DMS53 treated with DMSO at 0.1 percent for 48 hours (cell line): Measurements from ENCODE around the gene ATP13A3.

Experiments
- DNase-seq: peaks from one replicate; lab custom pipeline; 2025; ENCODE audit not compliant: unreplicated experiment; lab: John Stamatoyannopoulos, UW

ATP13A3 gene

DNA sequence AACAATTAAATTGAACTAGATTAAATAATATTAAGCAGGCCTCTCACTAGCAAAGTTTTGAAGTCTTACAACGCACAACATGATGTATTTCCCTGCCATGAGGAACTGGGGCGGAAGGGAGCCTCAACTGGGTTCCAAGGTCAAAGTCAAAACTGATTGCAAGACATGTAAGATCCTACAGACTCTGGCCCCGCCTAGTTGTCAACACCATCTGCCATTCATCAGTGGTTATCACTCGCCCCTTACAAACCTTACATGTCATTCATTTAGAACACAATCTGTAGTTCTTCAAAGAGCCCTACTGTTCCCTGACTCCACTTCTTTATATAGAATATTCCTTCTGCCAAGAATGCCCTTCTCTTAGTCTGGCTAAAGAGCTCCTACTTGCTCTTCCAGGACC is 10.0 kb downstream of the ATP13A3 start:
- DNase-seq: no peak

DNA sequence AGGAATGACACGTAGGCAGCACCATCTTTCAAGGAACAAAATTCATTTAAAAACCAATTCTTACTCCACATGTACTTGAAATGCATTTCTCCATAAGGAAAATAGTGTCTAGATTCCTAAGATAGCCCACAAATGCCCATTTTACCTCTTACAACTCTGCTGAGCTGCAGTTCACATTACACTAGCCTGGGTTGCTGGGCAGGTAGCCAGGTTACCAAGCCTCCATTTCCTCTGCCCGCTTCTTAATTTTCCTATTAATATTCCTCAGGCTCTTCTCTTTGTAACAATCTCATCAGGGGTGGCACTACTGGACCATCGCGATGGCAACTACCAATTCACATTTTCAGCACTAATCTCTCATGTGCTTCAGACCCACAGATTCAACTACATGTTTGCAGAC is 10.8 kb downstream of the ATP13A3 start:
- no peak for DNase-seq

DNA sequence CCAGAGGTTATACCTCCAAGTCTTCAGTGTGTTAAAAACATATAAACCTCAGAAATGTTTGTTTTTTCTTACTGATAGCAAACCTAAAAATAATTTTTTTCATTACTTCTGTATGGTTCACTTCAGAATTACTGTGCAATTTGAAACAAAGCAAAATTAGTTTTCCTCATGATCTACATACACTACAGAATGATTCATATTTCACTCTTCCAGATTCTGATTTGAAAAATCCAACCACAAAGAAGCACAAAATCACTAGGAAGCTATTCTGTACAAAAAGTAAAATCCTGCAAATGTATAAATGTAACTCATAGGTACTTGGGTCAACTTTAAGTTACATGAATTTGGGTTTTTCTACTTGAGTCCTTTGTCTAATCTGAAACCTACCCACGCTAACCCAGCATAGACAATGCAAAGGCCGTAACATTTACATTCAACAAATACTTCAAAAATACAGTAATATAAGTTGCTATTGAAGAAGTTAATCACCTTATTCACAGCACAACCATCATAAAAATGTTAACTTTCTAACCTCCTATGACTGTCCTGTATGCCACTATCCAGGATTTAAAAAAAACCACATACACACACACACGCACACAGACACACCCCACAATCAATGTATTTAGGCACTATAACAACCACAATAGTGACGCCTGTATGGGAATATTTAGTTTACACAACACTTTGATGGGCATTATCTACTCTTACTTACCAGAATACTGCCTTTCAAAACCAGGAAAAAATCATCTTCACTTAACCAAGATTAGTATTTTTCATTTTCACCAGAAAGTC is 11.5 kb downstream of the ATP13A3 start:
- DNase-seq: no peak

DNA sequence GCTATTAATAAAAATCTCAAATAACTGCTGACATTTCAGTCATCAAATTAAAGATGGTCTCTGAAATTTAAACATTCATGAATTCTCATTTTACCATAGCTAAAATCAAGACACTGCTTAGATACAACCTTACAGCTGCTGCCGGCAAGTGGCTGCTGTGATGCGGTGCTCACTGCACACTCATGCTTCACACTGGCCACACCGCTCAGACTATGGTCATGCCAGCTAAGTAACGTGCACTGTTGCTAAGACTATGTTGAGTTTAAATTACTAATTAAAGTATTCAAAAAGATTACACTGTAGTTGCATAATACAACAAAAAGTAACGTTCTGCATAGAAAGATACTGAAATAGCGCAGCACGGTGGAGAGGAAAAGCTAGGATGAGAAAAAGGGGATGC is 12.1 kb downstream of the ATP13A3 start:
- no peak for DNase-seq

DNA sequence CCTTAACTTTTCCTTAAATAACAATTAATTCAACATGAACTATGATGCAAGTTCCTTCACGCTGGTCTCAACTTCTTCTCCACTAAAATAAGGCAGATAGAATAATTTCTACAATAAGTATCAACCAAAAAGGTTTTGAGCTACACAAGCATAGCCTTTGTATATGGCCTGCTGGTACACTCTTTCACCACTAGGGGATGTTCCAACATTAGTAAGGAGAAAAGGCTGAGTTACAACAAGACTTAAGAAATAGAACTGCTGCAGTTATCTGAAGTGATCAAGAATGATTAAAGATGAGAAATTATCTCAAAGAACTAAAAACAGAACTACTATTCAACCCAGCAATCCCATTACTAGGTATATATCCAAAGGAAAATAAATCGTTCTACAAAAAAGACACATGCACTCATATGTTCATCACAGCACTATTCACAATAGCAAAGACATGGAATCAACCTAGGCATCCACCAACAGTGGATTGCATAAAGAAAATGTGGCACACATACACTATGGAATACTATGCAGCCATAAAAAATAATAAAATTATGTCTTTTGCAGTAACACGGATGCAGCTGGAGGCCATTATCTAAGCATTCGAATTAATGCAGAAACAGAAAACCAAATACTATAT is 14.4 kb downstream of the ATP13A3 start:
- DNase-seq: peak; percentile 54

DNA sequence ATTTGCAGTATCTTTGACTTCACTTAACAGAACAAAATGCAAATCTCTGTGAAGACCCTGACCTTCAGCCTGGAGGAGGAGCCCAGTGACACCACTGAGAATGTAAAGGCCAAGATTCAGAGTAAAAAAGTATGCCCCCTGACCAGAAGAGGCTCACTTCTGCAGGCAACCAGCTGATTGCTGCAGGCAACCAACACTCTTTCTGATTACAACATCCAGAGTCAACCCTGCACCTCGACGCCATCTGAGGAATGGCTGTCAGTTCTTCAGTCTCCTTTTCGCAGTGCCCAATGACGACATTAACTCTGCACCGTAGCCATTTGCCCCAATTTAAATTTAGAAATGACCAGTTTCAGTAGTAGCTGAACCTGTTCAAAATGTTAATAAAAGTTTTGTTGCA is 14.9 kb downstream of the ATP13A3 start:
- DNase-seq: no peak

DNA sequence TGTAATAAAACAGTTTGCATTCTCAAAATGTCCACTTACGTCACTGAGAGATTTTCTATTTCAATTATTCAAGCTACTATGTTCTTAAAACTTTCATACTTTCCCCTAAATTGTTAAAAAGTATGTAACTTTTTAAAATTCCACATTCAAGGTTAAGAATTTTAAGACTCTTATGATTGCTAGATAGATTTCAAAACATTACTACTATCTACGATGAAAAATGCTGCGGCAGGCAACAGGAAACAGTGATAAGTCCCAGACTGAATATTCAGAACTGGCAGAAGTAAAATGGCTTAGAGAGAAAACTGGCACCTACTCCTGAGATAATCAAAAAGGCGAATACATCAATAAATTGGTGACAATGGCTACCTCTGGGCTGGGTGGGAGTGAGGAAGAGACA is 16.2 kb downstream of the ATP13A3 start:
- DNase-seq: no peak

DNA sequence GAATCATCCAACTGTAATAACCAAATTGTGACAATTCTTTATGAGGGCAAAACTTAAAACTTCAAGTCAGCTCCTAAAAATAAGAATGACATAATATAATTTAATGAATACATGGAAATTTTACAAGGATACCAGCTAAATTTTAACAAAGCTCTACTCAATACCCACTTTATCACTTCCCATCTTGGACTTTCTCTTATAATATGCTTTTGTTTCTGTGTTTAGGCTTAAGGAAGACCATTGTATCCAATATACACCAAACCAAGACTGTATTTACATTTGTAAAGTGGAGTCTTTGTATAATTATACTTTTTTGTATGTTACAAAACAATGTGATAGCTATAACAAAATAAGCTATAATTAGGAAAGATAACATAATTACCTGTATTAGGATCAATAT is 16.8 kb downstream of the ATP13A3 start:
- DNase-seq: no peak

DNA sequence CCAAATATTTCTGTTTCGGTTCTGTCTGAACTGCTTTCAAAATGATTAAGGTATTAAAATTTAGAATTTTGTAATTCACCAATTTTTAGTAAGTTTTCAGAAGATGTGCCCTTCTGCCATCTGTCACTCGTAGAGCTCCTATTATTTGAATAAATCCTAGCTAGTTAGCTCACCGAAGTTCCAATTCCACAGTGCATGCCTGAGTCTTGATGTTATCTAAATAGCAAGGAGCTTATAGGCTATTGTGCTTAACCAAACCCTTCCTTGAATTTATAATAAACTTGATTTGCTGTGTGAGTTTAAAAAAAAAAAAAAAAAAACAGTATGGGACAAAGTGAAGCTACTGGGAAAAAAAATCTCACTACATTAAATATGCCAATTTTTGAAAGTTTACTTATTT is 18.7 kb downstream of the ATP13A3 start:
- DNase-seq: no peak

DNA sequence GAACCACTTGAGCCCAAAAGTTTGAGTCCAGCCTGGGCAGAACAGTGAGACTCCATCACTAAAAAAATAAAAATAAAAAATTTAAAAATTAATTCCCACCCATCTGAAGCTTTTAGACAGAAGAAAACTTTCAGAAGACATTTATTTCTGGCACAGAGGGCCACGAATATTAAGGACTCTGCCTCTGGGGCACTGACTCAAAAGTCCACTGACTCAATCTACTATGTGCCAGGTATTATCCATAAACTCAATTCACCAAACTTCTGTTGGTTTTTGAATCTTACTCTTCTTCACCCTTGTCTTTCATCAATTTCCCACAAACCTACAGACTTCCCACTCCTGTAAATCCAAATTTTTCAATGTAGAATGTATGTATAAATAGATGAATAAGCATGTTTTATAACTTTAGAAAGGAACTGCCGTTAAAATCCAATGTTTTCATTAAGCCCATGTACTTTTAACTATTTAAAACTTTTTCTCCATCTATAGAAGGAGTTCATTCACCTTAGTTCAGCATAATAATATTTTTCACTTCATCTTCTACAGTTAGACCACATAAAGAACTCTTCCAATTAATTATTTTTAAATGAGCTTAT is 19.9 kb downstream of the ATP13A3 start:
- no peak for DNase-seq

DNA sequence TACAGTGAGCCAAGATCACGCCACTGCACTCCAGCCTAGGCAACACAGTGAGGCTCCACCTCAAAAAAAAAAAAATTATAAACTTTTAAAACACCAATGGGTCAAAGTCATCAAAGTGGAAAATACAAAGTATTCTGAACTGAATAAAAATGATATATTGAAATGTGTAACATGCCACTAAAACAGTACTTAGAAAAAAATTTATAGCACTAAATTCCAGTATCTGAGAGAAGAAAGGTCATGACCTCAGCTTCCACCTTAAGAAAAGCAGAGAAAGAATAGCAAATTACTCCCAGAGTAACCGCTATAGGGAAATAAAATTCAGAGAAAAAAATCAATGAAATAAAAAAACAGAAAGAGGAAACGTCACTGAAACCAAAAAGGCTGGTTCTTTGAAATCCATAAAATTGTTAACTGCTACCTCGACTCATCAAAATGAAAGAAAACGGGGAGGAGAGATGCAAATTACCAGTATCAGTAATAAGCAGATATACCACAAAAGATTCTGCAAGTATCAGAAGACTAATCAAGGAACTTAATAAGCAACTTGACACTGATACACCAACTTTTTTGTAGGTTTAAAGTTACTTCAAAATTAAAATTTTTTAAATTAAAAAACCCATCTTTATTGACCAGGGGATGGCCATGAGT is 20.8 kb downstream of the ATP13A3 start:
- DNase-seq: no peak

DNA sequence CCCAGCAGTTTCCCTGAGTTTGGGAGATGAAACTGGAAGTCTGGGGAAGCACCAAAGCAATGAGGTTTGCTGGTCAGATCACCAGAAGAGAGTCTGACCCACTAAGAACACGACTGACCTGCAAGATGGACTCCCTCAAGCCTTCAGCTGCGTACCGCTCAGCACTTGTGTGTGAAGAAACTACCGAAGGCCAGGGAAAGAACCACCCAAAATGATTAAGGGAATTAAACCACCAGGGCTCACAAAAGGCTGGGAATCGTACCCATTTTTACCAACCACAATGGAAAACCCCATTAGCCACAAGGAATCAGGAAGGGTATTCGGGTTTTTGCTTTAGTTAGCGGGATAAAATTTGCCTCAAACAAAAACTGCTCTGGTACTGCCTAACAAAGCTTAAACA is 21.6 kb downstream of the ATP13A3 start:
- DNase-seq: no peak

DNA sequence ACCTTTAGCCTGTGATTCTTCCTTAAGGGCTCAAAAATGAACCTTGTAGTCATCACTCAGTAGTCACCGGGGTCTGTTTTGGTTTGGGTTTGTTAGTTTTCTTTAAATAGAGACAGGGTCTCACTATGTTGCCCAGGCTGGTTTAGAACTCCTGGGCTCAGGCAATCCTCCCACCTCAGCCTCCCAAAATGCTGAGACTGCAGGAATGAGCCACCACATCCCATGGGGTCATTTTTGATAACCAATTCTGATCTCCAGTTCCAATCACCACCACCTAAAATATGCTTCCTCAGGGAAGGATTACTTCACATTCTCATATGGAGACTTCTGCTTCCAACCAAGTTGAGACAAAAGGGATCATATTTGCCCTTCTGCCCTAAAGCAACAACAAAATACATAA is 22.1 kb downstream of the ATP13A3 start:
- DNase-seq: no peak

DNA sequence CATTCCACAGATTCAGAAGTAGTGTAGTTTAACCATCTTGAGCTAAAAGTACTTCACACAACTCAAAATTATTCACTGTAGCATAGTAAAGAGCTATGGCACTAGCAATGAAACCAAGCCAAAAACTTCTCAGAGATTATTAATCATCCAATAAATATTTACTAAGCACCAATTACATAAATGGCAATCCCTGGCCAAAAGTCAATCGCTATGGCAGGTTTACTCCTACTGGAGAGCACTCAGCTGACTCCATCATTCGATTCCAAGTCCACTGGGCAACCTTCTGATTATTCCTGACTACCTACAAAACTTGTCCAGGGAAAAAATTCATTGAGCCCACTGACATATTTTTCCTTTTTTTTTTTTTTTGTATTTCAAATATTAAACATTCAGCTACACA is 23.9 kb downstream of the ATP13A3 start:
- DNase-seq: no peak

DNA sequence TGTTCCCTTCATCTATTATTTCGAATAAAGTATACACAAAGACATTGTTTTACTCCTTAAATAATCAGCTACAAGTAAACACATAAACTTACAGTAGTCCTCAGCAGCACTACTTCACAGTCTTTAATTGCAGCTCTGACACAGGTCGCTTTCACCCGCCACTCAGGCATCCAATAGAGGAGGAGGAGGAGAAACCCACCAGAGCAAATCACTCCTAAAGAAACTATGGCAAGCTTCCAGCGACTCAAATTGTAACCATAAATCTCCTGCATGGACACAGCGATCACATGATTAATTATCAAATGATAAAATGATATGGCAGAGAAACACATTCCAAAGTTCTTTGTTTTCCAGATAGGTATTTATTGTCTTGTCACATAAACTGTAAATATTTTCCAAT is 26.2 kb downstream of the ATP13A3 start:
- no peak for DNase-seq

DNA sequence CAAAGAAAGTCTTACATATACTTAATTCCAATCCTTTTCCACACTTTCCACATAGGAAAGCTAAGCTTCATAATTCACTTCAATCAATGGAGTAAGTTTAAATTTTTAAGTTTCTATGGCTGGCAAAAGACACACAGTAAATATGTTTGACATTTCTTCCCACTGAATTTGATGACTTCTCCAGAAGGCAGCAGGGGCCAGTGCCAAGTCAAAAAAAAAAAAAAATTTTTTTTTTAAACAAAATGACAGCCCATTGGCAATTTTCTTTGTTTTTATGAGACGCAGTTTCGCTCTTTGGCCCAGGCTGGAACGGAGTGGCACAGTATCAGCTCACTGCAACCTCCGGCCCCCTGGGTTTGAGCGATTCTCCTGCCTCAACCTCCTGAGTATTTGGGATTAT is 28.7 kb downstream of the ATP13A3 start:
- DNase-seq: no peak

DNA sequence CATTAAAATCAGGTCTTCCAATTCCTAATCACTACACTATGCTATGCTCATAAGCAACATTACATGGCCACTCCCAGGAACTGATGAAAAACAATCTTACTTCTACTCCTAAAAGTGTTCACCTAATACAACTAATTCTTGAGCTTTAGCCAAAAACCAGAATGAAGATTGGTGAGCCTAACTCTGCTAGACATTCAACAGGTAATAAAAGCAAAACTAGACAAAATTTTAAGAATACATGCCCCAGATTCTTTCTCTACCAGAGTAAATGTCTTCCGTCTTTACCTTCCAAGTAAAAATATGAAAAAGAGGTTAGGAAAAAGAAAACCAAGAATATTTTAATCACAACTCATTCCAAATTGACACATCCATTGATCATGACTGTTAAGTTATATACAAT is 31.3 kb downstream of the ATP13A3 start:
- DNase-seq: no peak

DNA sequence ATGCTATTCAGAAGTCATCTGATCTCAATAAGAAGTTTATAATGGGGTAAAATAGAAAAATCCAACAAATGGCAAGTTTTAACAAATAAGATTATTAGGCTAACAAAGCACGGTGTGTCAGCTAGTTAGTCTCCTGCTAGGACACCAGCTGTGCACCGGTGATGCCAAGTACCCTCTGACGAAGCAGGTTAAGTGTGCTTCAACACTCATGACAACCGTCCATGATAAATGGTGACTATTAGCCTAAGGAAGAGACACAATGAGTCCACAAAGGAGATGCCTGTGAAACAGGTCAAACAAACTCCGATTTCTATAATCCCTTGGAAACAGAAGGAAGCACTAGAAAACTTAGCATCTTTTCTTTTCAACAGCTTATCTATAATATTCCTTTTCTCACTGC is 36.5 kb downstream of the ATP13A3 start:
- DNase-seq: peak; percentile 89

DNA sequence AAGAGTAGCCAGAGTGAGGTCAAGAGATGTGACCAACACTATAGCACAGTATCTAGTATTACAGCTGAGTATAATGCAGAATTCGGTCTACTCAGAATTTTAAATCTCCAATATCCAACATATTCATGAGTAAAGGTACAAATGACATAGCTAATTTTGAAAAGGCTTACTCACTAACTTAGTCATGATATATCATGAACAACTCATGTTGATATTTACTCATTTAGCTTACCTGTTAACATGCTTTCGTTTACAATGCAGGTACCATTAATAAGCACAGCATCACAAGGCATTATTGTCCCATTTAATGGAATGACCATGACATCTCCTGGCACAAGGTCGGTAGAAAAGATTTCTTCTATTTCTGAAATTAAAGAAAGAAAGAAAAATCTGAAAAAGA is 36.9 kb downstream of the ATP13A3 start:
- no peak for DNase-seq

DNA sequence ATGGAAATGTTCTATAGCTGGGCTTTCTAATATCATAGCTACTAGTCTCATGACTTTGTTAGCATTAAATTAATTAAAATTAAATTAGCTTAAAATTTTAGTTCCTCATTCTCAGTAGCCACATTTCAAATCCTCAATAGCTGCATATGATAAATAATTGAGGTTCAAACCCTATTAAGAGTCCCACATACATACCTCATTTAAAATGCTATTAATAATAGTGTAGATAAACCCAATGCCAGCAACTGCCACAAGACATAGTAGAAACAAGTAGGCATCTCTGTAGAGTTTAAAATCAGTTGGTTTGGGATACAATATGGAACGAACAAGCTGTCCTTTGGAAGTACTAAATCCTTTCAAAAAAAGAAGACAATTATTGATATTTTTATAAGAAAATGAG is 39.1 kb downstream of the ATP13A3 start:
- DNase-seq: no peak

DNA sequence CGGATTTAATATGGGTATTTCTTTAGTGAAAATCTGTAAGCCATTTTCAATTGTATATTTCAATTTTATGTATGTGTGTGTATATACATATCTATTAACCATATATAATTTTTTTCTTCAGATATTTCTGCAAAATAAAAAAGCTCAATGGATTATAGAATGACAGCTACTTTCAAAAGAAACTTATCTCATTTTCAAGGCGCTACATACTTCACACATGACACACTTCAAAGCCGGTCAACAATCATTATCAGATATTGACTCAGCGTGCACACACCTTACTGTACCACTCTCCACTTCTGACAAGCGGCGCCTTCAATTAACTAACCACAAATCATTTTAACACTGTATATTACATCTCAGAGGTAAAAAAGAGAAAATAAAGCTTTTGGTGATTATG is 39.6 kb downstream of the ATP13A3 start:
- peak; percentile 59 for DNase-seq

DNA sequence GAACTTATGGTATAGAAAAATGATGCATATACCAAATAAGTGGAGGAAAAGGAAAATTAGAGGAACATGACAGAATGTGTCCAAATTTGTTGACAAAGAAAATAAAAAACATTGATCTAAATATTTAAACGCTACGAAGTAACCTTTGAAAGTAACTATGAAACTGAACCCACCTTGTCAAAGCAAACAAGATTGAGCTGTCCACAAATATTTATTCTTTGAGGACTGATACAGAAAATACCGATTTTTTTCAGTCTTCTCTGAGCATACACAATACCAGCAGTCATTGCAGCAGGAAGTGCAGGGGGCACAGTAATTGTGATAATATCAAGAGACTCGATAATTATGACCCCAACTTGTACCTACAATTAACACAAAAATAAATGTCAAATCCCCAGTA is 40.0 kb downstream of the ATP13A3 start:
- peak; percentile 41 for DNase-seq
